A673 (cell line): ENCODE measurements around the gene MYLK. TPM values are rescaled to one million over a fixed set of nuclear protein-coding genes. Genes with fewer than 3 reads are reported as not detected.

Experiments
- BruUV-seq: library from RNA; stranded (reverse); fragments of 400-500 nt; replicated peaks from 2 replicates; lab custom pipeline; 2021; lab: Mats Ljungman, UMichigan
- CTCF ChIA-PET: fragments of 300-600 bp; sonication (Branson Sonifier 250); formaldehyde crosslinking; loops from one replicate; lab custom pipeline; 2022; ENCODE audit warnings: antibody characterized with exemption; lab: Charles Lee
- POLR2A ChIA-PET: fragments of 300-600 bp; sonication (Branson Sonifier 250); formaldehyde crosslinking; loops from one replicate; lab custom pipeline; 2022; ENCODE audit warnings: antibody characterized with exemption; ENCODE audit not compliant: low non-redundant PET; lab: Charles Lee
- DNase-seq: peaks from one replicate; pipeline ENCODE4 v3.0.0-alpha.2; 2015; ENCODE audit warnings: low spot score
- H3K27ac ChIP-seq: fragments of 200-600 bp; sonication (generic); 2 replicates; pipeline ENCODE4 v1.5.1; 2016; ENCODE audit warnings: mixed run types, low read depth, mild to moderate bottlenecking, mixed read lengths, antibody characterized with exemption, low read length; ENCODE audit not compliant: poor library complexity, severe bottlenecking
- H3K27me3 ChIP-seq: fragments of 200-600 bp; sonication (generic); replicated peaks from 2 replicates; pipeline ENCODE4 v1.6.1; 2017; ENCODE audit warnings: mixed run types, low read depth, mild to moderate bottlenecking, mixed read lengths, antibody characterized with exemption, low read length; ENCODE audit not compliant: insufficient read depth, poor library complexity
- H3K36me3 ChIP-seq: fragments of 200-600 bp; sonication (generic); 2 replicates; pipeline ENCODE4 v1.6.1; 2016; ENCODE audit warnings: mixed run types, mild to moderate bottlenecking, mixed read lengths, antibody characterized with exemption, low read length; ENCODE audit not compliant: insufficient read depth, poor library complexity, severe bottlenecking
- H3K4me1 ChIP-seq: fragments of 200-600 bp; sonication (generic); 2 replicates; pipeline ENCODE4 v1.6.1; 2017; ENCODE audit warnings: mixed run types, mild to moderate bottlenecking, mixed read lengths, antibody characterized with exemption, low read length; ENCODE audit not compliant: insufficient read depth, poor library complexity, severe bottlenecking
- H3K4me3 ChIP-seq: fragments of 200-600 bp; sonication (generic); 2 replicates; pipeline ENCODE4 v1.5.1; 2016; ENCODE audit warnings: low read depth, mixed run types, mild to moderate bottlenecking, mixed read lengths, low read length; ENCODE audit not compliant: poor library complexity, severe bottlenecking
- H3K9me3 ChIP-seq: fragments of 200-600 bp; sonication (generic); 2 replicates; pipeline ENCODE4 v1.6.1; 2016; ENCODE audit warnings: mixed run types, low read depth, mild to moderate bottlenecking, mixed read lengths, antibody characterized with exemption, low read length; ENCODE audit not compliant: poor library complexity, severe bottlenecking
- CTCF ChIP-seq: fragments of 300-800, 200-600 bp; sonication (generic); conservative IDR thresholded peaks from 2 replicates; pipeline ENCODE4 v1.5.1; 2017; ENCODE audit warnings: low read depth, mild to moderate bottlenecking, antibody characterized with exemption, low read length, moderate library complexity, mixed read lengths
- EZH2 ChIP-seq: fragments of 200-600 bp; sonication (generic); IDR thresholded peaks from 2 replicates; pipeline ENCODE4 v1.6.1; 2017; ENCODE audit warnings: borderline replicate concordance, low read depth, mild to moderate bottlenecking, mixed read lengths, antibody characterized with exemption, low read length; ENCODE audit not compliant: poor library complexity, severe bottlenecking
- intact Hi-C: fragments of 100-400 bp; cut with micrococcal nuclease; formaldehyde crosslinking; loops from one replicate; pipeline ENCODE4 v1.10.0; 2022; ENCODE audit not compliant: unreplicated experiment
- total RNA-seq: library from RNA; stranded (reverse); gene quantifications from 2 replicates; pipeline ENCODE4 v1.2.3, GENCODE V29; 2021

Gene MYLK
- total RNA-seq, 1 experiment from 2014 or later = 3.9 TPM

GRCh38 chr3:123793425-123793824, 90.7 kb downstream of the MYLK start:
- DNase-seq = no peak
- POLR2A ChIA-PET = no interaction called here
- no TSS peak for BruUV-seq
- CTCF ChIA-PET = no interaction called here
- no peaks in the 10 kb centered on the region for H3K36me3 ChIP-seq
- intact Hi-C loops = no loop called here
- no peak overlapping the region for H3K27ac ChIP-seq
- H3K4me1 ChIP-seq = peaks cover 36% of the 10 kb centered on the region
- H3K9me3 ChIP-seq = no peaks in the 10 kb centered on the region
- H3K4me3 ChIP-seq = no peak overlapping the region
- H3K27me3 ChIP-seq = no peaks in the 10 kb centered on the region
- no peak for TF ChIP-seq CTCF

- intact Hi-C loops = no loop called here
- POLR2A ChIA-PET = no interaction called here
These were observed 91.5 kb downstream of the MYLK start for GRCh38 chr3:123792473-123793201.

GRCh38 chr3:123791898-123792297, 92.2 kb downstream of the MYLK start:
- no peak for TF ChIP-seq CTCF
- TF ChIP-seq EZH2 = no peak
- intact Hi-C loops = no loop called here
- POLR2A ChIA-PET = no interaction called here
- Histone ChIP-seq H3K4me1 (peaks cover 37% of the 10 kb centered on the region), H3K36me3 (no peaks in the 10 kb centered on the region), H3K9me3 (no peaks in the 10 kb centered on the region), H3K4me3 (no peak overlapping the region), H3K27ac (no peak overlapping the region), H3K27me3 (no peaks in the 10 kb centered on the region)
- peak; percentile 27 for DNase-seq
- BruUV-seq = no TSS peak
- CTCF ChIA-PET = no interaction called here

More at GRCh38 chr3:123792473-123793201, 91.5 kb downstream of the MYLK start:
- Histone ChIP-seq H3K27ac (no peak overlapping the region), H3K4me3 (no peak overlapping the region), H3K4me1 (peaks cover 37% of the 10 kb centered on the region), H3K36me3 (no peaks in the 10 kb centered on the region), H3K27me3 (no peaks in the 10 kb centered on the region), H3K9me3 (no peaks in the 10 kb centered on the region)
- no peak for DNase-seq
- TF ChIP-seq CTCF (no peak), EZH2 (no peak)
- BruUV-seq = no TSS peak
- CTCF ChIA-PET = no interaction called here
